Measurements from ENCODE around the gene CCL26. TPM values are rescaled to one million over a fixed set of nuclear protein-coding genes. Genes with fewer than 3 reads are reported as not detected.

The CCL26 gene, protein sequence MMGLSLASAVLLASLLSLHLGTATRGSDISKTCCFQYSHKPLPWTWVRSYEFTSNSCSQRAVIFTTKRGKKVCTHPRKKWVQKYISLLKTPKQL
- not detected for polyA plus RNA-seq (ENCODE audit: insufficient read length in 3 of 3)

DNA sequence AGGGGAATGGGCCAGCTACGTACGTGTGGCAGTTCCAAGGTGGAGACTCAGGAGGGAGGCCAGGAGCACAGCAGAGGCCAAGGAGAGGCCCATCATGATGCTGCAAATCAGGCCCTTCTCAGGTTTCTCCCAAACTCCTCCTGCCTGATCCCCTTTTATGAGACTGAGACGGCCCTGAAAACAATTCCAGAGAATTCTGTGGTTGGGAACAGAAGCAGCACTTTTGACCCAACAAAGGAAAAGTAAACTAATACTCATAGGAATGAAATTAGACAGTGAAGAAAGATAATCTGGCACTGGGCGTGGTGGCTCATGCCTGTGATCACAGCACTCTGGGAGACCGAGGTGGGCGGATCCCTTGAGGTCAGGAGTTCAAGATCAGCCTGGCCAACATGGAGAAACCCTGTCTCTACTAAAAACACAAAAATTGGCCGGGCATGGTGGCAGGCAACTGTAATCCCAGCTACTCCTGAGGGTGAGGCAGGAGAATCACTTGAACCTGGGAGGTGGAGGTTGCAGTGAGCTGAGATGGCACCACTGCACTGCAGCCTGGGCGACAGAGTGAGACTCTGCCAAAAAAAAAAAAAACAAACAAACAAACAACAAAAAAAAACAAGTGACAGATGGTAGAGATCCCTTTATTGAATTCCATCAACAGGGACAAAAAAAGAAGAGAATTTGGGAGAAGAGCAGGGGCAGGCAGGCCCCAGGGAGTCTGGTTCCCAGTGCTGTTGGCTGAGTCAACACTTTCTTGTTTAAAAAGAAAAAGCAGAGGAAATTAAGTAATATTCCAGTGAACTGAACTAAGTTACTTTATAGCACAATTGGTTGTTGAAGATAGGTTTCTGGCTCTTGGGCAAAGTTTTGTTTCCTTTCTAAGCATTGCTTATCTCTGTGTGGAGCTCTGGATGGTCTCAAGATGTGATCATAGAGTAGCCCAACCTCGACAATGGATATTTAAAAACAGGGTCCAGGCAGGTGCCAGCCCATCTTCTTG, at the start of gene CCL26:
Gene CCL26, minus strand, starts transcription at position 131 of the 997 bp plus-strand sequence. Its CDS starts 35 bp downstream, at position 96.
- DNase-seq (ENCODE audit: low read depth in 3 of 3, low spot score in 2 of 3): no peak

- DNase-seq (ENCODE audit: low read depth in 3 of 3, low spot score in 2 of 3): no peak
Measured at GRCh38 chr7:75820688-75821087, 48.7 kb upstream of the CCL26 start.

DNA sequence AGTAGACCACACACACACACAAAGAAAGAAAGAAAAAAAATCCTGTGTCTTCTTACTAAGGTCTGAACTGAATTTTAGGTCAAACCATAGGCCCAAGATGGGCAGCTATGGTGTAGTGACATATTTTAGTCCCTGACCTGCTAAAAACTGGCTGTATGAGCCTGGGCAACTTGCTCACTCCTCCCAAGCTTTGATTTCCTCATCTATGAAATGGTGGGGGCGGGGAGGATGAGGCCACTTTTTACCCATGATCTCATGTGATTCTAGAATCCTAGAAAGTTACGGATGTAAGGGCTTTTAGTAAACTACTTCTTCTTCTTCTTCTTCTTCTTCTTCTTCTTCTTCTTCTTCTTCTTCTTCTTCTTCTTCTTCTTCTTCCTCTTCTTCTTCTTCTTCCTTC, 47.7 kb upstream of the CCL26 start:
- DNase-seq (ENCODE audit: low read depth in 3 of 3, low spot score in 2 of 3): no peak

GRCh38 chr7:75818472-75818871, 46.5 kb upstream of the CCL26 start:
- DNase-seq (ENCODE audit: low read depth in 3 of 3, low spot score in 2 of 3): no peak

- no peak for DNase-seq (ENCODE audit: low read depth in 3 of 3, low spot score in 2 of 3)
Measured at GRCh38 chr7:75817116-75817515, 45.1 kb upstream of the CCL26 start.

GRCh38 chr7:75815418-75816064, 43.5 kb upstream of the CCL26 start:
- no peak for DNase-seq (ENCODE audit: low read depth in 3 of 3, low spot score in 2 of 3)

GRCh38 chr7:75814407-75814947, 42.5 kb upstream of the CCL26 start:
- DNase-seq (ENCODE audit: low read depth in 3 of 3, low spot score in 2 of 3): no peak

DNA sequence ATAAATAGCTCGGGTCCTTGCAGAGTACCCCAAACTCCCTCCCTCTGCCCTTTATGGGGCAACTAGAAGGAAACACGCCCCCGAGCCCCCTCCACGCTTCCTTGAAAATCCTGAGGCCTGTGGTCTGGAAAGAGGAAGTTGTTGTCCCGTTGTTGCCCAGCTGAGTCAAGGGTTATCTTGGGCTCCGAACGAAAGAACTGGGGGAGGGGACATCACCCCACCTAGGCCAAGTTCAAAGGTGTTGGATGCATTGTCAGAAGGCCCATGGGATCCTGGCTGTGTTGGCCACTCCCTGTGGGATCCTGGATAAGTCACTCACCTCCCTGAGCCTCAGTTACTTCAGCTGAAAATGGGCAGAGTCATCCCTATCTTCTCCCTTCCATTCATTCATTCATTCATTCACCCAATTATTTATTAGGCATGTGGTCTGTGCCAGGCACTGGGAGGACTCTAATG, 41.8 kb upstream of the CCL26 start, which contains the start of gene CCL24:
Gene CCL24, minus strand, starts transcription at position 26 of the 456 bp plus-strand sequence. CDS start 91 bp downstream, outside the sequence.
- no peak for DNase-seq (ENCODE audit: low read depth in 3 of 3, low spot score in 2 of 3)

DNA sequence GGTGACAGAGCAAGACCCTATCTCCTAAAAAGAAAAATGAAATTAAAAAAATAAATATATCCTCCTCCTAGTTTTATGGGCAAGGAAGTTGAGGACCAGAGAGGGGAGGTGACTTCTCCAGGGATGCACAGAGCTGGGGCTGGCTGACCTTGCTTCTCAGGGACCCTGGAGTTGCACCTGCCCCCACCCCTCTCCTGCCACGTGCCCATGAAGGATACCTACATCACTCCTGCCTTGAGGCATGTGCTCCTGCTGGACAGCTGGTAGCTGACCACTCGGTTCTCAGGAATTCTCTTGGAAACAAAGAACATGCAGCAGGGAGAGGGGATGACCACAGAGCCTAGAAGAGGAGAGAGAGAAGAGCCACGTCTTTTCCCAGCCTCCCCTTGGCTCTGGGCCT, 41.1 kb upstream of the CCL26 start:
- DNase-seq (ENCODE audit: low read depth in 3 of 3, low spot score in 2 of 3): no peak

DNA sequence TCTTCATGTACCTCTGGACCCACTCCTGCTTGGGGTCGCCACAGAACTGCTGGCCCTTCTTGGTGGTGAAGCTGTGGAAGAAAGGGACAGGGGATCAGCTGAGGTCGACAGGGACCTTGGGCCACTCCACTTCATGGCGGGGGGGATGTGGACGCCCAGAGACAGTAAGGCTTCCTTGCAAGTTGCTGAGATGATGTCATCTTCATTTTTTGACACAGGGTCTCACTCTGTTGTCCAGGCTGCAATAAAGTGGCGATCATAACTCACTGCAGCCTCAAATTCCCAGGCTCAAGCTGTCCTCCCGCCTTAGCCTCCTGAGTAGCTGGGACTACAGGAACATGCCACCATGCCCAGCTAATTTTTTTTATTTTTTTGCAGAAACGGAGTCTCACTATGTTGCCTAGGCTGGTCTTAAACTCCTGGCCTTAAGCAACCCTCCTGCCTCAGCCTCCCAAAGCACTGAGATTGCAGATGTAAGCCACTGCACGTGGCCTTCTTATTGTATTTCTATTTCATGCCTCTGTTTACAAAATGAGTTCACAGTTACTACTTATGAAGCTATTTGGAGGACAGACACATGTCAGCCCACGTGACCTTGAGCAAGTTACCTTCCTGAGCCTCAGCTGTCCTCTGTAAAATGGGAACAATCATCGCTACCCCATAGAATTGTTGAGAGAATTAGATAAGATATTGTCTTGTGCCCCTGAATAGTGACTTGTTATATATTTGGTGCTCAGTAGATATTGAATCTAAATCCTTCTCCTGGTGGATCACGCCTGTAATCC, 40.1 kb upstream of the CCL26 start:
- DNase-seq (ENCODE audit: low read depth in 3 of 3, low spot score in 2 of 3): no peak

- DNase-seq (ENCODE audit: low read depth in 3 of 3, low spot score in 2 of 3): no peak
Measured at GRCh38 chr7:75809396-75809795, 37.4 kb upstream of the CCL26 start.

DNA sequence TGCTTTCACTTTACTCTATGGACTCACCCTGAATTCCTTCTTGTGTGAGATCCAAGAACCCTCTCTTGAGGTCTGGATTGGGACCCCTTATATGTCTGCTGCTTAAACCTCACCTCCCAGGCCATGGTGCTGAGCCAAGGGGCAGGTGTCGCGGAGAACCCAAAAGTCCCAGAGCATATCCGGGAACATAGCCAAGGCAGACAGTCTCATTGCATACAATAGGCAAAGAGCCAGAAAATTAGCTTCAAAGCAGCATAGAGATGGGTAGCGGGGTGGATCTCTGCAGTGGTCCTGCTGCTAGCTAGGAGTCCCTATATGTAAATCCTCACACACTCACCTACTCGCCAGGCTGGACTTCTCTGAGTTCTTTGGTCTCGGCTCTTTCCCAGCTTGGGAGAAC, 36.1 kb upstream of the CCL26 start:
- no peak for DNase-seq (ENCODE audit: low read depth in 3 of 3, low spot score in 2 of 3)

DNA sequence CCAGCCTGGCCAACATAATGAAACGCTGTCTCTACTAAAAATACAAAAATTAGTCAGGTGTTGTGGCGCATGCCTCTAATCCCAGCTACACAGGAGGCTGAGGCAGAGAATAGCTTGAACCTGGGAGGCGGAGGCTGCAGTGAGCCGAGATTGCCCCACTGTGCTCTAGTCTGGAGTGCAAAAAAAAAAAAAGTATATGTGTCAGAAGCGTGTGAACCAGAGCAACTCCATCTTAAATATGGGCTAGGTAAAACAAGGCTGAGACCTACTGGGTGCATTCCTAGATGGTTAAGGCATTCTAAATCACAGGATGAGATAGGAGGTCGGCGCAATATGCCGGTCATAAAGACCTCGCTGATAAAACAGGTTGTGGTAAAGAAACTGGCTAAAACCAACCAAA, 35.4 kb upstream of the CCL26 start:
- no peak for DNase-seq (ENCODE audit: low read depth in 3 of 3, low spot score in 2 of 3)

DNA sequence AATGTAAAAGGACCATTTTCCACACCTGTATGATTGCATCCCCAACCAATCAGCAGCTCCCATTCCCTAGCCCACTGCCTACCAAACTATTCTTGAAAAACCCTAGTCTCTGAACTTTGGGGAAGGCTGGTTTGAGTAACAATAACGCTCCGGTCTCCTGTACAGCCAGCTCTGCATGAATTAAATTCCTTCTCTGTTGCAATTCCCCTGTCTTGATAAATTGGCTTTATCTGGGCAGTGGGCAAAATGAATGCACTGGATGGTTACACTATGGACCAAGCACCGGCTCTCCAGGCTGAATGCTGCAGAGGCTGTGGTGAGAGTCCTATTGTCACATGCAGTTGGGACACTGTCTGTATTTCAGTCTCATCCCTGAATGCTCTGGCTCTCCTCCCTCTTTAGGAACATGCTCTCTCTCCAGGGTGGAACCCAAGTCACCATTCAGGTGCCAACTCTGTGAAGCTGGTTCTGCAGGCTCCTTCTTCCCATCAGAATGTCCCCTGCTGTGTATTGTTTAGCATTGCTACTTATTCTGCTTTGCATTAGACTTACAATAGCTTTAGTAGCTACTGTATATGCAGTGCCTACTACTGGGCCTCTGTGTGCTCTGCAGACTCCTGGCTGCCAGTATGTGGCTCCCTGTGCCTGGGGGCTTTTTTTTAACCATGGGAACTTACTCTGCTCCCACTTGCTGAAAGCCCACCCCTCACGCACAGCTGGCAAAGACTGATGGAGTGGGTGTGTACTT, 34.7 kb upstream of the CCL26 start:
- DNase-seq (ENCODE audit: low read depth in 3 of 3, low spot score in 2 of 3): no peak

DNA sequence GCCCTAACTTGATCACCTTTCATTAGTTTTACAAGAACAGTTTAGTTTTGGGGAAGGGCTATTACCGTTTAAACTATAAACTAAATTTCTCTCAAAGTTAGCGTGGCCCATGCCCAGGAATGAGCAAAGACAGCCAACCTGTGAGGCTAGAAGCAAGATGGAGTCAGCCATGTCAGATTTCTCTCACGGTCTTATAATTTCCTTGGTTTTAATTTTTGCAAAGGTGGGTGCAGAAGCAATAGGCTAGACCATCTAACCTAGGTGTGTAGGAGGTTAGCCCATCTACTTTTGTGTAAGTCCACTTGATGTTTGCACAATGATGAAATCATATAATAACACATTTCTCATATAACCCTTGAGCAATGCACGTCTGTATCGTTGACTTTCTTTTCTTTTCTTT, 32.7 kb upstream of the CCL26 start:
- DNase-seq (ENCODE audit: low read depth in 3 of 3, low spot score in 2 of 3): no peak

GRCh38 chr7:75804004-75804403, 32.0 kb upstream of the CCL26 start:
- no peak for DNase-seq (ENCODE audit: low read depth in 3 of 3, low spot score in 2 of 3)

- no peak for DNase-seq (ENCODE audit: low read depth in 3 of 3, low spot score in 2 of 3)
Measured at GRCh38 chr7:75802552-75802821, 30.5 kb upstream of the CCL26 start.

GRCh38 chr7:75798770-75799169, 26.8 kb upstream of the CCL26 start:
- no peak for DNase-seq (ENCODE audit: low read depth in 3 of 3, low spot score in 2 of 3)

GRCh38 chr7:75796420-75796819, 24.4 kb upstream of the CCL26 start:
- no peak for DNase-seq (ENCODE audit: low read depth in 3 of 3, low spot score in 2 of 3)

- no peak for DNase-seq (ENCODE audit: low read depth in 3 of 3, low spot score in 2 of 3)
Measured at GRCh38 chr7:75795831-75796285, 23.8 kb upstream of the CCL26 start.

Data from right renal cortex interstitium (tissue), 3 donors.